Mesenchymal stem cell (in vitro differentiated cells and primary cell): ENCODE results near the gene TTC6.

Experiments used
- DNase-seq: peaks from one replicate; pipeline ENCODE4 v3.0.0-alpha.2; 2013
- H2AFZ ChIP-seq: one replicate; pipeline ENCODE4 v1.6.1; 2013; ENCODE audit warnings: low read depth, mild to moderate bottlenecking, control low read depth, inconsistent platforms, low read length, moderate library complexity
- H2AK5ac ChIP-seq: 2 replicates; pipeline ENCODE4 v1.6.1; 2013; ENCODE audit warnings: low read length, moderate library complexity, mild to moderate bottlenecking, inconsistent platforms; ENCODE audit not compliant: severe bottlenecking
- H2BK120ac ChIP-seq: one replicate; pipeline ENCODE4 v1.6.1; 2013; ENCODE audit warnings: low read depth, mild to moderate bottlenecking, inconsistent platforms, low read length, moderate library complexity
- H2BK12ac ChIP-seq, 2 experiments: one replicate each; pipeline ENCODE4 v1.6.1; 2013; ENCODE audit warnings: inconsistent platforms in 2 of 2, low read length in 2 of 2, mild to moderate bottlenecking in 2 of 2, moderate library complexity in 2 of 2, control low read depth in 1 of 2
- H2BK15ac ChIP-seq: one replicate; pipeline ENCODE4 v1.6.1; 2013; ENCODE audit warnings: mild to moderate bottlenecking, low read depth, inconsistent platforms; ENCODE audit not compliant: poor library complexity, severe bottlenecking
- H2BK5ac ChIP-seq: 2 replicates; pipeline ENCODE4 v1.6.1; 2013; ENCODE audit warnings: low read depth, mild to moderate bottlenecking, low read length, control low read depth, inconsistent platforms; ENCODE audit not compliant: poor library complexity, severe bottlenecking
- H3K14ac ChIP-seq, 2 experiments: one replicate each; pipeline ENCODE4 v1.6.1; 2013; ENCODE audit warnings: inconsistent platforms in 2 of 2, low read length in 2 of 2, control low read depth in 1 of 2, mild to moderate bottlenecking in 1 of 2, moderate library complexity in 1 of 2
- H3K18ac ChIP-seq, 2 experiments: one replicate each; pipeline ENCODE4 v1.6.1; 2013; ENCODE audit warnings: inconsistent platforms in 2 of 2, low read length in 2 of 2, control low read depth in 1 of 2, low read depth in 1 of 2, mild to moderate bottlenecking in 1 of 2
- H3K23ac ChIP-seq, 2 experiments: one replicate each; pipeline ENCODE4 v1.6.1; 2013; ENCODE audit warnings: inconsistent platforms in 2 of 2, low read length in 2 of 2, mild to moderate bottlenecking in 2 of 2, moderate library complexity in 2 of 2, control low read depth in 1 of 2
- H3K27ac ChIP-seq: 2 replicates; pipeline ENCODE4 v1.5.1; 2013; ENCODE audit warnings: mild to moderate bottlenecking, moderate library complexity, low read length, control low read depth, inconsistent platforms; ENCODE audit not compliant: poor library complexity, severe bottlenecking
- H3K27me3 ChIP-seq, 2 experiments: 2 replicates each; pipeline versions ENCODE4 v1.6.1 to v1.7.0; 2013; ENCODE audit warnings: low read length in 2 of 2, mild to moderate bottlenecking in 2 of 2, moderate library complexity in 2 of 2, control low read depth in 1 of 2, inconsistent platforms in 1 of 2; ENCODE audit not compliant: control insufficient read depth in 1 of 2, insufficient read depth in 1 of 2
- H3K36me3 ChIP-seq, 2 experiments: 2 replicates each; pipeline versions ENCODE4 v1.6.1 to v1.7.0; 2013; ENCODE audit warnings: low read length in 2 of 2, control low read depth in 1 of 2, inconsistent platforms in 1 of 2, low read depth in 1 of 2, mild to moderate bottlenecking in 1 of 2; ENCODE audit not compliant: insufficient read depth in 2 of 2, control insufficient read depth in 1 of 2
- H3K4ac ChIP-seq, 2 experiments: one replicate each; pipeline ENCODE4 v1.6.1; 2013; ENCODE audit warnings: inconsistent platforms in 2 of 2, low read length in 2 of 2, mild to moderate bottlenecking in 2 of 2, moderate library complexity in 2 of 2, control low read depth in 1 of 2, low read depth in 1 of 2
- H3K4me1 ChIP-seq: 2 replicates; pipeline ENCODE4 v1.6.1; 2013; ENCODE audit warnings: low read depth, low read length, control low read depth; ENCODE audit not compliant: control insufficient read depth, insufficient read depth
- H3K4me2 ChIP-seq: 2 replicates; pipeline ENCODE4 v1.6.1; 2013; ENCODE audit warnings: low read length, mild to moderate bottlenecking, inconsistent platforms; ENCODE audit not compliant: poor library complexity, severe bottlenecking
- H3K4me3 ChIP-seq, 2 experiments: 2 replicates each; pipeline versions ENCODE4 v1.5.1 to v1.7.0; 2013; ENCODE audit warnings: low read length in 2 of 2, mild to moderate bottlenecking in 2 of 2, control low read depth in 1 of 2, low read depth in 1 of 2; ENCODE audit not compliant: insufficient read depth in 1 of 2
- H3K79me1 ChIP-seq: replicated peaks from 2 replicates; pipeline ENCODE4 v1.6.1; 2013; ENCODE audit warnings: mild to moderate bottlenecking, control low read depth, low read length, inconsistent platforms; ENCODE audit not compliant: poor library complexity, severe bottlenecking
- H3K9ac ChIP-seq: 2 replicates; pipeline ENCODE4 v1.7.0; 2013; ENCODE audit warnings: mild to moderate bottlenecking, low read length, moderate library complexity
- H3K9me3 ChIP-seq: 2 replicates; pipeline ENCODE4 v1.7.0; 2013; ENCODE audit warnings: mild to moderate bottlenecking, low read length; ENCODE audit not compliant: control insufficient read depth
- H4K8ac ChIP-seq: one replicate; pipeline ENCODE4 v1.6.1; 2013; ENCODE audit warnings: inconsistent platforms, mild to moderate bottlenecking, low read length, moderate library complexity
- H4K91ac ChIP-seq: one replicate; pipeline ENCODE4 v1.6.1; 2013; ENCODE audit warnings: mild to moderate bottlenecking, low read length, inconsistent platforms
- WGBS: methylation state at CpG from one replicate; pipeline ENCODE4 v1.1.7; 2013; ENCODE audit warnings: mixed read lengths; 5-methylcytosine and 5-hydroxymethylcytosine counted together

TTC6 gene

DNA sequence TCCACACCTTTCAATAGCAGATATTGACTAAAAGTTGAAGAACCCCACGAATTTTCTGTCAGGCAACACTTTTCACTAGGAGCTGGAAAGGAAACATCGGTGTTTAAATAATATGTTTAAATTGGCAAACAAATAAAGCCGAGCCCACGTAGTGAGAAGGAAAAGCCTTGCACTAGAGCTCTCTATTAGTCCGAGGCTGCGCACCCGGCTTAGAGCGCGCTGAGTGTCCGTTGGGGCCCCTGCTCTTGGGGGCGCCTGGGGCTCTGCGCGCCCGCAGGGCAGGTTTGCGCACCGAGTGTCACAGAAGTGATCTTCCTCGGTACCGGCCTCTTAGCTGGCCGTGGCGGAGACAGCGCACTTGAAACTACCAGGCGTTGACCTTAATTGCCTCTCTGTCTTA lies 6.4 kb downstream of the TTC6 start:
- H2AK5ac ChIP-seq: no peak overlapping the region
- no peak overlapping the region for H2BK12ac ChIP-seq
- DNase-seq: no peak
- no peak overlapping the region for H3K23ac ChIP-seq
- peaks cover 100% of the 10 kb centered on the region in 2 experiments for H3K27me3 ChIP-seq
- no peak overlapping the region for H4K91ac ChIP-seq
- H2BK15ac ChIP-seq: no peak overlapping the region
- no peak overlapping the region for H4K8ac ChIP-seq
- H3K9me3 ChIP-seq: peaks cover 16% of the 10 kb centered on the region
- H2AFZ ChIP-seq: no peak overlapping the region
- no peak overlapping the region for H3K9ac ChIP-seq
- no peaks in the 10 kb centered on the region for H3K79me1 ChIP-seq
- H3K4me2 ChIP-seq: no peak overlapping the region
- no peak overlapping the region for H3K27ac ChIP-seq
- 36% methylated on average over 14 of the region's 22 CpGs for WGBS
- H3K4me1 ChIP-seq: peaks cover 15% of the 10 kb centered on the region
- no peak overlapping the region for H2BK120ac ChIP-seq
- H3K14ac ChIP-seq: no peak overlapping the region
- no peak overlapping the region for H3K4me3 ChIP-seq
- H3K18ac ChIP-seq: no peak overlapping the region
- H2BK5ac ChIP-seq: no peak overlapping the region
- H3K4ac ChIP-seq: no peak overlapping the region
- H3K36me3 ChIP-seq: peaks cover 0 to 2% of the 10 kb centered on the region in 2 experiments

DNA sequence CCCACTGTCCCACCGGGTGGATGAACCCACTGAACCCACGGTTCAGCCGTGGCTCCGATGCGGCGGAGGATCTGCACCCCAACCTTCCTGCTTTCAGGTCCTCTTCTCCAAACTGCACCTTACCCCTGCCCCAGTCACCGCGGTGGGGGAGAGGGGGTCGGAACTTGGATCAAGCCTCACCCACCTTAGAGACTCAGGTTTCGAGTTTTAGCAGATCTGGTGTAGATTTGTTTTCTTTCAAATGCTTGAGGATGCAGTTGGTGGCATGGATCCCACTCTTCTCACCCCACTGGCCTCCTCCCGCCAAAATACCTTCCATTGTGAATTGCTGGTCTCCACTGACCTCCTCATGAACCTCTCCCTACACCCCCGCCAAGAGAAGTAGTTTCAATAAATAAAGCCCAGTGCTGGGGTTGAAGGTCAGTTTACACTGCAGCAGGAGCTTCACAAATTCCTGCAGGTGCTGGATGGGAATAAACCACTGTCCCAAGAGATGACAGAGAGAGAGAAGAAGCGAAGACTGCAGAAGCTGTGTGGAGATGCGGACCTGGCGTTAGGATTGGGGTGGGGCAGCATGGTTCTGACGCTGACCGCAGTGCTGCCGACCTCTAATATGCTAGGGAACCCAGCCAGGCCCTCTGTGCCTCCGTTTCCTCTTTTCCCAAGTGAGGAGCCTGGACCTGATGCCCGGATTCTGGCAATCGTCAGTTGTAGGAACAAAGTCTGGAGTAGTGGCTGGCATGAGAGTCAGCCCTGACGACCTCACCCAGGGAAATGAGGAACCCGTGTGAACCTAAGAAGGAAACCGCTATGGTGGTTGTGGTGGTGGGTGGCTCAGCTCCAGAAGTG lies 7.4 kb downstream of the TTC6 start:
- WGBS: 70% methylated on average over 23 of the region's 24 CpGs
- Histone ChIP-seq H3K36me3 (peaks cover 0 to 2% of the 10 kb centered on the region in 2 experiments), H2BK120ac (no peak overlapping the region), H3K14ac (no peak overlapping the region), H3K4me1 (peaks cover 15% of the 10 kb centered on the region), H2BK5ac (no peak overlapping the region), H2BK15ac (no peak overlapping the region), H3K9ac (no peak overlapping the region), H3K27me3 (peaks cover 94 to 100% of the 10 kb centered on the region in 2 experiments), H3K79me1 (no peaks in the 10 kb centered on the region), H4K8ac (no peak overlapping the region), H3K4ac (no peak overlapping the region), H4K91ac (no peak overlapping the region), H3K4me3 (no peak overlapping the region), H2BK12ac (no peak overlapping the region), H3K18ac (no peak overlapping the region), H3K9me3 (peaks cover 18% of the 10 kb centered on the region), H2AFZ (no peak overlapping the region), H3K27ac (no peak overlapping the region), H3K23ac (no peak overlapping the region), H2AK5ac (no peak overlapping the region), H3K4me2 (no peak overlapping the region)
- no peak for DNase-seq

GRCh38 chr14:37603688-37604251 lies 8.3 kb downstream of the TTC6 start:
- H3K4ac ChIP-seq: no peak overlapping the region
- H3K4me1 ChIP-seq: peaks cover 9% of the 10 kb centered on the region
- H3K14ac ChIP-seq: no peak overlapping the region
- no peak overlapping the region for H4K91ac ChIP-seq
- H3K27ac ChIP-seq: no peak overlapping the region
- no peak overlapping the region for H3K9ac ChIP-seq
- H3K27me3 ChIP-seq: peaks cover 85 to 100% of the 10 kb centered on the region in 2 experiments
- no peak overlapping the region for H2BK5ac ChIP-seq
- H2AK5ac ChIP-seq: no peak overlapping the region
- no peaks in the 10 kb centered on the region for H3K79me1 ChIP-seq
- H3K18ac ChIP-seq: no peak overlapping the region
- H4K8ac ChIP-seq: no peak overlapping the region
- H3K36me3 ChIP-seq: peaks cover 0 to 2% of the 10 kb centered on the region in 2 experiments
- no peak overlapping the region for H3K23ac ChIP-seq
- H2BK12ac ChIP-seq: no peak overlapping the region
- no peak for DNase-seq
- no peak overlapping the region for H3K4me2 ChIP-seq
- H3K4me3 ChIP-seq: no peak overlapping the region
- no peak overlapping the region for H2BK120ac ChIP-seq
- H2BK15ac ChIP-seq: no peak overlapping the region
- H3K9me3 ChIP-seq: peaks cover 18% of the 10 kb centered on the region
- 89% methylated on average over 9 of the region's 9 CpGs for WGBS
- H2AFZ ChIP-seq: no peak overlapping the region

DNA sequence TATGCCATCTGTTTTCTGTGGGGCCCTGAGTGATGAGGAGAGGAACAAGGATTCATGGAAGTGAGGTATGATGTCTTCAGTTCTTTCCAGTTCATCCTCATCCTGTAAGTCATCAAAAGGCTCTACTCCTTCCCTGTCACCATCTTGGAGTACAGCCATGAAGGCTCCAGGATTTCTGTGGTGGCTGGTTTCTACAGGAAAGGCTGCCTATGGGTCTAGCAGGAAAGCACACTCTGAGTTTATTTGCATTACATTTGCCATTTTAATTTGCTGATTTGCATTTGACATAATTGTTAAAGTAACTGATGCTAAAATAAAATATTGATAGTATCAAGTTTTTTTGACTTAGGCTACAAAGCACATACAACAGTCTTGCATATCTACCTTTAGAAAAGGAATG lies 11.2 kb downstream of the TTC6 start:
- no peak overlapping the region for H4K91ac ChIP-seq
- H3K23ac ChIP-seq: no peak overlapping the region
- no peak overlapping the region for H2AFZ ChIP-seq
- H3K14ac ChIP-seq: no peak overlapping the region
- no peak overlapping the region for H2BK12ac ChIP-seq
- H3K27me3 ChIP-seq: peaks cover 56 to 100% of the 10 kb centered on the region in 2 experiments
- no peak overlapping the region for H3K27ac ChIP-seq
- H2BK120ac ChIP-seq: no peak overlapping the region
- H3K18ac ChIP-seq: no peak overlapping the region
- peaks cover 27% of the 10 kb centered on the region for H3K9me3 ChIP-seq
- H3K4me1 ChIP-seq: no peaks in the 10 kb centered on the region
- no peak overlapping the region for H2BK15ac ChIP-seq
- H2BK5ac ChIP-seq: no peak overlapping the region
- H3K4me3 ChIP-seq: no peak overlapping the region
- H3K9ac ChIP-seq: no peak overlapping the region
- H2AK5ac ChIP-seq: no peak overlapping the region
- H3K4me2 ChIP-seq: no peak overlapping the region
- H3K36me3 ChIP-seq: peaks cover 0 to 2% of the 10 kb centered on the region in 2 experiments
- no peak for DNase-seq
- H3K79me1 ChIP-seq: no peaks in the 10 kb centered on the region
- no peak overlapping the region for H4K8ac ChIP-seq
- no peak overlapping the region for H3K4ac ChIP-seq
